ENCODE results near the gene TRIM14. TPM values are rescaled to one million over a fixed set of nuclear protein-coding genes. Genes with fewer than 3 reads are reported as not detected.
A peak's percentile ranks its signal among the peaks of the same experiment; 100 is the strongest.

The TRIM14 gene, protein sequence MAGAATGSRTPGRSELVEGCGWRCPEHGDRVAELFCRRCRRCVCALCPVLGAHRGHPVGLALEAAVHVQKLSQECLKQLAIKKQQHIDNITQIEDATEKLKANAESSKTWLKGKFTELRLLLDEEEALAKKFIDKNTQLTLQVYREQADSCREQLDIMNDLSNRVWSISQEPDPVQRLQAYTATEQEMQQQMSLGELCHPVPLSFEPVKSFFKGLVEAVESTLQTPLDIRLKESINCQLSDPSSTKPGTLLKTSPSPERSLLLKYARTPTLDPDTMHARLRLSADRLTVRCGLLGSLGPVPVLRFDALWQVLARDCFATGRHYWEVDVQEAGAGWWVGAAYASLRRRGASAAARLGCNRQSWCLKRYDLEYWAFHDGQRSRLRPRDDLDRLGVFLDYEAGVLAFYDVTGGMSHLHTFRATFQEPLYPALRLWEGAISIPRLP
- 10 to 100 TPM in 1 of 5 donors, 1 to 10 TPM in 4; 8.3 to 10.3 (median 9.6) TPM for polyA plus RNA-seq (ENCODE audit: insufficient read depth in 1 of 5, insufficient read length in 5 of 5, low replicate concordance in 1 of 5)
- long read RNA-seq, donor 1, full-length matches to known transcripts = 5 of 5 reads
- long read RNA-seq, donor 1, partial matches to known transcripts = 0 of 5 reads
- long read RNA-seq, donor 1, other reads (novel, unspliced or antisense) = 0 of 5 reads
- long read RNA-seq, donor 2, full-length matches to known transcripts = 4 of 4 reads
- long read RNA-seq, donor 2, partial matches to known transcripts = 0 of 4 reads
- long read RNA-seq, donor 2, other reads (novel, unspliced or antisense) = 0 of 4 reads
- long read RNA-seq, donor 3, partial matches to known transcripts = 7 of 7 reads
- long read RNA-seq, donor 3, other reads (novel, unspliced or antisense) = 0 of 7 reads
- long read RNA-seq, donor 4, full-length matches to known transcripts = 1 of 1 reads
- long read RNA-seq, donor 4, partial matches to known transcripts = 0 of 1 reads
- long read RNA-seq, donor 4, other reads (novel, unspliced or antisense) = 0 of 1 reads
- long read RNA-seq, donor 5, partial matches to known transcripts = 6 of 6 reads
- long read RNA-seq, donor 5, other reads (novel, unspliced or antisense) = 0 of 6 reads
- long read RNA-seq, donor 6, full-length matches to known transcripts = 2 of 2 reads
- long read RNA-seq, donor 6, partial matches to known transcripts = 0 of 2 reads
- long read RNA-seq, donor 6, other reads (novel, unspliced or antisense) = 0 of 2 reads
- long read RNA-seq, donor 7, full-length matches to known transcripts = 9 of 9 reads
- long read RNA-seq, donor 7, partial matches to known transcripts = 0 of 9 reads
- long read RNA-seq, donor 7, other reads (novel, unspliced or antisense) = 0 of 9 reads
- long read RNA-seq, donor 8 = 0 reads

DNA sequence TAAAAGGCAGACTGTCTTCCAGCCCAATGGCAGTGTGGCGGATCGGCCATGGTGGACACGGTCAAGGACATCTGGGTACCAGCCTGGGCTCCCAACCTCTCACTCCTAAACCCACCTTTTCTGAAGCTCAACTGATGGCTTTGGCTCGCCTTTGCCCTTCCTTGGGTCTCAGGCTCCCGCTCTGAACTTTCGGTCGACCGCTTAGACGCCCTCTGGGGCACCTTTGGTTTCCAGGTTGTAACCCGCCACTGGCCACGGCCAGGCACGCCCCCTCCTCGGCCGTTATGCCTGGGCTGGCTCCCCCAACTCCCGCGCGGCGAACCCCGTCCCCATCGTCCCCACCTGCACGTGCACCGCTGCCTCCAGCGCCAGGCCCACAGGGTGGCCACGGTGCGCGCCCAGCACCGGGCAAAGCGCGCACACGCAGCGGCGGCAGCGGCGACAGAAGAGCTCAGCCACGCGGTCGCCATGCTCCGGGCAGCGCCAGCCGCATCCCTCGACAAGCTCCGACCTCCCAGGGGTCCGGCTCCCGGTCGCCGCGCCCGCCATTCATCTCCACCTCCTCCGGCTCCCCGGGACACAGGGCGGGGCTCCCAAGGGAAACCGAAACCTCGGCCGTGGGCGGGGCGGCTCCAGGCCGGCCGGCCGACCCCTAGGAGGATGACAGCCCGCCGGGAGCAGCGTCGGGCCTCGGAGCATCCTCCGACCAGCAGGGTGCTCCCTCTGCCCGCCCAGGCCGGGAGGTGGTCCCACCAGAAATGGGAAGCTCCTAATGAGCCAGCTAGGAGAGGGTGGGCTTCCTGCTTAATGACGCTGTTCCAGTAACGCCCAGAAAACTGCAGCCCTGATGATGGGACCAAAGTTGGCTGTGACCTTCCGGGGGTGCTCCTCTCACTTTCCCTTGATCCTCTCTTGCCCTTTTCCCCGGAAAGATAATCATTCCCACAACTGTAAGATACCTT is at the start of gene TRIM14:
TSS of gene TRIM14 (minus strand) at position 583 of the 962 bp plus-strand sequence. CDS start at position 549, 34 bp downstream.
- peak; percentile 64 to 71 for DNase-seq

DNA sequence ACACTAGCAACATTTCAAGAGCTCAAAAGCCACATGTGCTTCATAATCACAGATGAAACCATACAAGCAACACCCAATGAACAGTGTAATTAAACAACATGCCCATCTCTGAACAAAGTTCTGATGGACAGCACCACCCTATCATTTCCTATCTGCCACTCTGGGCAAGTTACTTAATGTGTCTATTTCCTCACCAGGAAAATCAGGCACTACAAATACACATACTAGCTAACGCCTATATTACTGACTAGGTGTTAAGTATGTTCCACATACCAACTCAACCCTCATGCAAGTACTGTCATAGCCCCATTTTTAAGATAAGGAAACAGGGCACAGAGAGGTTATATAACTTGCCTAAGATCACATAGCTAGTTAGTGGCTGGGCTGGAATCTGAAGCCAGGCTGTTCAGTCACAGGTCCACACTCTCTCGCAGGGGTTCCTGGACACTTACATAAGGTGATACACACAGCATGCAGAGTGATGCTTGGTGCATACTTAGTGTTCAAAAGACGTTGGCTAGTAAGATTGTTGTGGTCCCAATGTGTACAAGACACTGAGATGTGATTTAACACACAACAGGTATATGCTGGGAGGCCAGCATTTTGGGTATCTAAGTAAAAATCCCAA is 49.2 kb upstream of the TRIM14 start:
- DNase-seq = no peak

DNA sequence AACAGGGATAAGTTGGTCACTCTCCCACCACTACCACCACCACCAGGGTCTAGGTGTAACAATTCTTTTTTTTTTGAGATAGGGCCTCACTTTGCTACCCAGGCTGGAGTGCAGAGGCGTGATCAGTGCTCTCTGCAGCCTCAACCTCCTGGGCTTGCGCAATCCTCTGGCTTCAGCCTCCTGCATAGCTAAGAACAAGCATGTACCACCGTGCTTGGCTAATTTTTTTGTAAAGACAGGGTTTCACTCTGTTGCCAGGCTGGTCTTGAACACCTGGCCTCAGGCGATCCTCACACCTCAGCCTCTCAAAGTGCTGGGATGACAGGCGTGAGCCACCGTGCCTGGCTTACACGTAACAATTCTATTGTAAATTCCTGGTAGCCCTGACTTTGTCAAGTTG is 45.9 kb upstream of the TRIM14 start:
- no peak for DNase-seq

DNA sequence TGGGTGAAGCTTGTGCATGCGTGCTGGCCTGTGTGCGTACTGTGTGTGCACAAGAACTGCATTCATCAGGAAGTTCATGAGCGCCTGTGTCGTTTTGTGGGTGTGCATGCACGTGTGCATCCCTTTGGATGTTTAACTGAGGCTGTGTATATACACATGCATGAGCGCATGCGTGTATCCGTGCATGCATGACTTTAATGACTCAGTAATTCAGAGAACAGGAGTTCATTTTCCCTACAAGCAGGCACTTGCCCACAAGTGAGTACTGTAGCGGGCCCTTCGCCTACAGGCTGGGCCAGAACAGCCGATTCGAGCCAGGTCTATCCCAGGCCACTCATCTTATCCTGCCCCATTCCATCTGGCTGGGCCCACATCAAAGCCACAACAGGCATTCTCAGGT is 43.6 kb upstream of the TRIM14 start:
- no peak for DNase-seq

GRCh38 chr9:98161851-98162250 is 42.8 kb upstream of the TRIM14 start:
- DNase-seq = no peak

GRCh38 chr9:98159790-98160189 is 40.8 kb upstream of the TRIM14 start:
- no peak for DNase-seq

DNA sequence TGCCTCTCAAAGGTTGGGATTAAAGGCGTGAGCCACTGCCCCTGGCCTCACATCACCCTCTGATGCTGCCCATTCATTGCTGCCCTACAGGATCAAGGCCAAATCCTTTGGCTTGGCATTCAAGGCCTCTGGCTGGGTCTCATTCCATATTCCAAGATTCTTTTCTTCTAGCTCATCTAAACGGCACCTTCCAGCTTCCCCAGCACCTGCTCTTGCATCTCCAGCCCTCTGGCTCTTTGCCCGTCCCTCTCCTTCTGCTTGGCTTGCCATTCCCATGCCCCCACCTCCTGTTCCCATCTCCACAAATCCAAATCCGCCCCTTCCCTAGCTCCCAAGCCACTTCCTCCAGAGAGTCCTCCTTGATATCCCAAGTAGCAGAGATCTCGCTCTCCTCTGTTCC is 40.3 kb upstream of the TRIM14 start:
- no peak for DNase-seq

- no peak for DNase-seq
These were observed 39.2 kb upstream of the TRIM14 start for GRCh38 chr9:98158071-98158831.

DNA sequence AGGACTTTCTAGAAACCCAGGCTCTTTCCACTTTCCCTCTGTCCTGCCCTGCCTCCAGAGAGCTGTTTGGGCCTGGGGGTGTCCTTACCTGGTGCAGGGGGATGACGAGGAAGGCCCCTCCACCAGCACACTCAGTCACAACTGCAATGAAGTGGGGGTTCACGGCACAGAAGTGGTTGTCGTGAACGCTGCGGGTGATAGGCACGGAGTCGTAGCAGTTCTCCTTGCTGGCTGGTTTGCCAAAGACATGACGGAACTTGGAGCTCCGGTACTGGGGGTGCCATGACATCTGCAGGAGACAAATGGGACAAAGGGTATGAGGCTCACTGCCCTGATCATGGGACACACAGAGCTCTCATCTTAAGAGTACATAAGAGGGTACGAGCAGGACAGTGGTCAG is 38.4 kb upstream of the TRIM14 start:
- no peak for DNase-seq

GRCh38 chr9:98154678-98155077 is 35.7 kb upstream of the TRIM14 start:
- no peak for DNase-seq

DNA sequence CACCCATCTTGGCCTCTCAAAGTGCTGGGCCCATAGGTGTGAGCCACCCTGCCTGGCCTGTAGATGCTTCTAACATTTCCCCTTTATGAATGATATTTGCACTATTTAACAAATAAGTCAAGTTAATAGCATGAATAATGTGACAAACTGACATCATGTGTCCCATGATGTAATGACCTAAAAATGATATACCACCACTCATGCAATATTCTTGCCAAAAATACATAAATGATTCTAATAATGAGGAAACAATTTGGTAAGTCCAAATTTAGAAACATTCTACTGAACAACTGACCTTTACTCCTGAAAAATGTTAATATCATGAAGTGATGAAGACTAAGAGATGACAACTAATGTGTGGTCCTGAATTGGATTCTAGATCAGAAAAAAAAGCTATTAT is 33.5 kb upstream of the TRIM14 start:
- no peak for DNase-seq

GRCh38 chr9:98150721-98151120 is 31.7 kb upstream of the TRIM14 start:
- no peak for DNase-seq

- no peak for DNase-seq
These were observed 31.1 kb upstream of the TRIM14 start for GRCh38 chr9:98150164-98150563.

DNA sequence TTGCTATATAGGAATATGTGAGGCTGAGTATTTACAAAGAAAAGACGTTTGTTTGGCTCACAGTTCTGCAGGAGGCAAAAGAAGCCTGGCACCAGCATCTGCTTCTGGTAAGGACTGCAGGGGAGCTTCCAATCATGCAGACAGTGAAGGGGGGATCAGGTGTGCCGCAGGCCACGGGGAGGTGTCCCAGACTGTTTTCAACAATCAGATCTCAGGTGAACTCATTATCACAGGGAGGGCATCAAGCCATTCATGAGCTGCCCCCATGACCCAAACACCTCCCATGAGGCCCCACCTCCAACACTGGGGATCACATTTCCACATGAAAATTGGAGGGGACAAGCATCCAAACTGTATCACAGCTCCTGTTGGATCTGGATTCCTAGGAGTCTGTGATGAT is 30.4 kb upstream of the TRIM14 start:
- DNase-seq = no peak

- no peak for DNase-seq
These were observed 29.5 kb upstream of the TRIM14 start for GRCh38 chr9:98148486-98148885.

DNA sequence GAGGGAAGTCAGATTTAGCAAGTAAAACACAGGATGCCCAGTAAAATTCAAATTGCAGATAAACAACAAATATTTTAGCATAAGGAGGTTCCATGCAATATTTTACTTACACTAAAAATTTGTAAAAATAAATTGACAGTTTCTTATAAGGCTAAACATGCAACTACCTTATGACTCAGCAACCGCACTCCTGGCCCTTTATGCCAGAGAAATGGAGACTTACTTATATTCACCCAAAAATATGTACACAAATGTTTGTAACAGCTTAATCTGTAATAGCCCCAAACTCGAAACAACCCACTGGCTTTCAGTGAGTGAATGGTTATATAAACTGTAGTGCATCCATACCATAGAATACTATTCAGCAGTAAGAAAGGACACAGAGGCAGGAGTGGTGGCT is 28.6 kb upstream of the TRIM14 start:
- DNase-seq = no peak

- peak; percentile 68 to 72 for DNase-seq
These were observed 27.3 kb upstream of the TRIM14 start for GRCh38 chr9:98146101-98146991.

DNA sequence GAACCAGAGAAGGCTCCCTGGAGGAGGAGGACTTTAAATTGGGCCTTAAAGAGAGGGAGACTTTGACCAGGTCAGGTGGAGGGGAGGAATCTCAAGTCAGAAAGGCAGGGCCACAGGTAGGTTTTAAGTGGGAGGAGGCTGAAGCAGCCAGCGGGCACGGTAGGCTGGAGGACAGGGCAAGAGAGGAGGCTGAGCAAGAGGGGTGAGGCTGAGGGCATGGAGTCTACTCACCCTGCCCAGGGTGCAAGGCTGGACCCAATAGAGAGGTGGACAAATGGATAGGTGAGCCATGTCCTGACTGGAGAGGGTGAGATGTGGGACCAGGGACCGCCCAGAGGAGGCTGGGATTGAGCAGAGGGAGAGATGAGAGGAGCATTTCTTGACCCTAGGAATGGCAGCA is 25.6 kb upstream of the TRIM14 start:
- no peak for DNase-seq

Measured in right lung (tissue), 10 donors.